ENCODE data around the gene VSTM2B.
"Not testable (repeated sequence)": the region's sequence is repeated elsewhere in the genome, so short reads cannot be mapped to it uniquely, and the experiment has no call there.

VSTM2B gene

GRCh38 chr19:29544656-29545360 is 19.0 kb downstream of the VSTM2B start:
- no peaks in the 10 kb centered on the region for H3K27me3 ChIP-seq (ENCODE audit: low read depth)
- H3K36me3 ChIP-seq (replicated peaks), result no peaks in the 10 kb centered on the region
- in situ Hi-C loops (cut with MboI; ENCODE audit: low sequenced_read_pairs), result no loop called here
- DNase-seq (ENCODE audit: low spot score in 2 of 2), result no peak
- no peak overlapping the region for H3K4me3 ChIP-seq
- H3K4me1 ChIP-seq, result no peaks in the 10 kb centered on the region
- H3K9me3 ChIP-seq, result no peaks in the 10 kb centered on the region

- H3K27me3 ChIP-seq (ENCODE audit: low read depth); DNase-seq (ENCODE audit: low spot score in 2 of 2); in situ Hi-C loops (cut with MboI; ENCODE audit: low sequenced_read_pairs); H3K9me3 ChIP-seq; H3K4me3 ChIP-seq; H3K36me3 ChIP-seq (replicated peaks); H3K4me1 ChIP-seq: not testable (repeated sequence)
Measured at GRCh38 chr19:29545447-29545846, 19.7 kb downstream of the VSTM2B start.

- H3K27me3 ChIP-seq (ENCODE audit: low read depth), result no peaks in the 10 kb centered on the region
- no peak overlapping the region for H3K4me3 ChIP-seq
- in situ Hi-C loops (cut with MboI; ENCODE audit: low sequenced_read_pairs), result no loop called here
- DNase-seq (ENCODE audit: low spot score in 2 of 2), result no peak
- no peaks in the 10 kb centered on the region for H3K9me3 ChIP-seq
- no peaks in the 10 kb centered on the region for H3K4me1 ChIP-seq
- H3K36me3 ChIP-seq (replicated peaks), result no peaks in the 10 kb centered on the region
Measured at GRCh38 chr19:29545866-29546582, 20.2 kb downstream of the VSTM2B start.

- H3K27me3 ChIP-seq (ENCODE audit: low read depth), result no peaks in the 10 kb centered on the region
- H3K4me3 ChIP-seq, result no peak overlapping the region
- no peaks in the 10 kb centered on the region for H3K36me3 ChIP-seq (replicated peaks)
- in situ Hi-C loops (cut with MboI; ENCODE audit: low sequenced_read_pairs), result no loop called here
- H3K9me3 ChIP-seq, result no peaks in the 10 kb centered on the region
- H3K4me1 ChIP-seq, result no peaks in the 10 kb centered on the region
- DNase-seq (ENCODE audit: low spot score in 2 of 2), result no peak
Measured at GRCh38 chr19:29546583-29547190, 20.9 kb downstream of the VSTM2B start.

GRCh38 chr19:29547361-29547960 is 21.7 kb downstream of the VSTM2B start:
- no peak overlapping the region for H3K4me3 ChIP-seq
- H3K4me1 ChIP-seq, result no peaks in the 10 kb centered on the region
- H3K27me3 ChIP-seq (ENCODE audit: low read depth), result no peaks in the 10 kb centered on the region
- DNase-seq (ENCODE audit: low spot score in 2 of 2), result no peak
- no peaks in the 10 kb centered on the region for H3K9me3 ChIP-seq
- H3K36me3 ChIP-seq (replicated peaks), result no peaks in the 10 kb centered on the region
- in situ Hi-C loops (cut with MboI; ENCODE audit: low sequenced_read_pairs), result no loop called here

GRCh38 chr19:29547981-29548380 is 22.2 kb downstream of the VSTM2B start:
- H3K4me1 ChIP-seq, result no peaks in the 10 kb centered on the region
- no peaks in the 10 kb centered on the region for H3K36me3 ChIP-seq (replicated peaks)
- no peak for DNase-seq (ENCODE audit: low spot score in 2 of 2)
- no peaks in the 10 kb centered on the region for H3K27me3 ChIP-seq (ENCODE audit: low read depth)
- in situ Hi-C loops (cut with MboI; ENCODE audit: low sequenced_read_pairs), result no loop called here
- H3K4me3 ChIP-seq, result no peak overlapping the region
- no peaks in the 10 kb centered on the region for H3K9me3 ChIP-seq

- no peak overlapping the region for H3K4me3 ChIP-seq
- no peaks in the 10 kb centered on the region for H3K36me3 ChIP-seq (replicated peaks)
- H3K4me1 ChIP-seq, result no peaks in the 10 kb centered on the region
- no peaks in the 10 kb centered on the region for H3K27me3 ChIP-seq (ENCODE audit: low read depth)
- H3K9me3 ChIP-seq, result no peaks in the 10 kb centered on the region
- in situ Hi-C loops (cut with MboI; ENCODE audit: low sequenced_read_pairs), result no loop called here
- no peak for DNase-seq (ENCODE audit: low spot score in 2 of 2)
Measured at GRCh38 chr19:29548483-29549085, 22.8 kb downstream of the VSTM2B start.

GRCh38 chr19:29549105-29550070 is 23.6 kb downstream of the VSTM2B start:
- no peaks in the 10 kb centered on the region for H3K27me3 ChIP-seq (ENCODE audit: low read depth)
- in situ Hi-C loops (cut with MboI; ENCODE audit: low sequenced_read_pairs), result no loop called here

GRCh38 chr19:29550896-29551295 is 25.1 kb downstream of the VSTM2B start:
- no peak for DNase-seq (ENCODE audit: low spot score in 2 of 2)
- Histone ChIP-seq H3K36me3 (replicated peaks) (no peaks in the 10 kb centered on the region), H3K27me3 (ENCODE audit: low read depth) (no peaks in the 10 kb centered on the region), H3K4me1 (no peaks in the 10 kb centered on the region), H3K9me3 (no peaks in the 10 kb centered on the region), H3K4me3 (no peak overlapping the region)
- in situ Hi-C loops (cut with MboI; ENCODE audit: low sequenced_read_pairs), result no loop called here

More at GRCh38 chr19:29549105-29550070, 23.6 kb downstream of the VSTM2B start:
- Histone ChIP-seq H3K36me3 (replicated peaks) (no peaks in the 10 kb centered on the region), H3K4me1 (no peaks in the 10 kb centered on the region), H3K4me3 (no peak overlapping the region), H3K9me3 (no peaks in the 10 kb centered on the region)
- DNase-seq (ENCODE audit: low spot score in 2 of 2), result no peak

GRCh38 chr19:29551774-29552173 is 26.0 kb downstream of the VSTM2B start:
- Histone ChIP-seq H3K4me3 (no peak overlapping the region), H3K27me3 (ENCODE audit: low read depth) (no peaks in the 10 kb centered on the region; the same call in 1 of the 2 replicates), H3K4me1 (no peaks in the 10 kb centered on the region), H3K36me3 (replicated peaks) (no peaks in the 10 kb centered on the region), H3K9me3 (no peaks in the 10 kb centered on the region)
- in situ Hi-C loops (cut with MboI; ENCODE audit: low sequenced_read_pairs), result no loop called here
- DNase-seq (ENCODE audit: low spot score in 2 of 2), result no peak

GRCh38 chr19:29552454-29553280 is 26.9 kb downstream of the VSTM2B start:
- in situ Hi-C loops (cut with MboI; ENCODE audit: low sequenced_read_pairs), result no loop called here
- DNase-seq (ENCODE audit: low spot score in 2 of 2), result no peak

GRCh38 chr19:29554149-29554548 is 28.4 kb downstream of the VSTM2B start:
- Histone ChIP-seq H3K36me3 (replicated peaks) (no peaks in the 10 kb centered on the region), H3K4me1 (no peaks in the 10 kb centered on the region), H3K4me3 (no peak overlapping the region), H3K9me3 (no peaks in the 10 kb centered on the region), H3K27me3 (ENCODE audit: low read depth) (no peaks in the 10 kb centered on the region; the same call in 1 of the 2 replicates)
- in situ Hi-C loops (cut with MboI; ENCODE audit: low sequenced_read_pairs), result no loop called here
- no peak for DNase-seq (ENCODE audit: low spot score in 2 of 2)

More at GRCh38 chr19:29552454-29553280, 26.9 kb downstream of the VSTM2B start:
- no peaks in the 10 kb centered on the region for H3K36me3 ChIP-seq (replicated peaks)
- H3K9me3 ChIP-seq, result no peaks in the 10 kb centered on the region
- H3K27me3 ChIP-seq (ENCODE audit: low read depth), result no peaks in the 10 kb centered on the region; the same call in 1 of the 2 replicates
- no peak overlapping the region for H3K4me3 ChIP-seq
- H3K4me1 ChIP-seq, result no peaks in the 10 kb centered on the region

Data from HAP-1 (cell line).